ENCODE results near the gene DENND1A. TPM values are rescaled to one million over a fixed set of nuclear protein-coding genes. Genes with fewer than 3 reads are reported as not detected.
"Not testable (repeated sequence)": the region's sequence is repeated elsewhere in the genome, so short reads cannot be mapped to it uniquely, and the experiment has no call there.

The DENND1A gene
- polyA plus RNA-seq, 1 donor: 24.5 TPM

DNA sequence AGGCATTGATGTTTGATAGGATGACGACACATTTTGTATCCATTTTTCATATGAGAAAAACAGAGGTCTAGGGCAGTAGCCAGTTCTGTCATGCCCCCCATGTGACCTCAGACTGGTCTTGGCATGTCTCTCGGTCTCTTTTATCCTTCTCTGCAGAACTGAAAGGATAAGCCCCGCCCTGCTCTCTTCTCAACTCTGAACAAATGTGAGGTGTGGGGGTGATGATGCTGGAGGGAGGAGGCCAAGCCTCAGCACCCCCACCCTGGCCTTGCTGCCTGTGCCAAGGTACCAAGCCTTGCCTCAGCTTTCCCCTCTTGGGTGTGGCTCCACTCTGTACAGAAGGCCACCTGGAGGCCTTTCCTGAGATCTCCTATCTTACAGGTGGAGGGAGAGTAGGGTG, 593.5 kb downstream of the DENND1A start:
- DNase-seq: no peak

DNA sequence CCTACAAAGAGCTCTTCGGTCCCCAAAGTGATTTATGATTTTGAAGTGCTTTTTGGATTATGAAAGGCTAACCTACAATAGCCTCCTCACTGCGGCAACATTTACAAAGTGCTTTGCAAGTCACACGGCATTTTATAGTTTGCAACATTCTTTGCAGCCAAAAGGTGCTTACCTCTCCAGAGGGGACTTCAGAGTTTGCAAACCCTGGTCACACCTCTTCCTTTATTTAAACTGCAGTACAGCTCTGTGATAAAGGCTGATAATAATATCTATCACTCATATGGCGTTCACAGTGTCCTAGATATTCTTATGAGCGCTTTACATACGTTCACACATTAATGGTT, 594.0 kb downstream of the DENND1A start:
- no peak for DNase-seq

DNA sequence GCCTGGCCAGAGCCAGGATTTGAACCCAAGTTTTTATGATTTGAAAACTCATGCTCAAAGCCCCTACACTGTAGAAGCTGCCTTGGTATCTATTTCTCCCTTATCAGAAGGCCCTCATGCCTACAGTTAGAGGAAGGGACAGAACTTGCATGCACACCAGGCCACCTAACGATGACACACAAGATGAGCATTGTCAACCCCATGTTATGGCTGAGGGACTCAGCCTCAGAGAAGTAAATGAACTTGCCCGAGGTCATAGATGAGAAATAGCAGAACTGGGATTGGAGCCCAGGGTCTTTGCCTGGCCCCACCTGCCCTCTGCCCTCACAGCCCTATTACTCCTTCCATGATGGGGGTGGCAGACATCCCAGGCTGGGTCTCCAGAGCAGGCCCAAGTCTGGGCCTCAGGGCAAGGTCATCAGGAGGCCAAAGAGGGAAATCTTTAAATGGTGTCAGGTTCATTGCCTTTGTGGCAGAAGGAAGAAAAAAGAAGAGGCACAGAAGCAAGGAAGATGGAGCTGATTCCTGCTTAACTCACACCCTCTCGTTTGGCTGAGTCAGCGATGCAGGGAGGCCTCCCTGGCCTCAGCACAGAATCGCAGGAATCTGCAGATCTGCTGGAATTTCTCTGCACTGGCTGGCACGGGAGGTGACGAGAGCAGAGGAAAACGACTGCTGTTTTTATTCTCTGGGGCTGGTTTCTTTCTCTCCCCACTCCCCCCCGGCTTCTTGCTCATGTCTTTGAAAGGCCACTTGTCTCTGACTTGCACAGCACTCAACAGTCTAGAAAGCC, 594.5 kb downstream of the DENND1A start:
- DNase-seq: peak; percentile 66

DNA sequence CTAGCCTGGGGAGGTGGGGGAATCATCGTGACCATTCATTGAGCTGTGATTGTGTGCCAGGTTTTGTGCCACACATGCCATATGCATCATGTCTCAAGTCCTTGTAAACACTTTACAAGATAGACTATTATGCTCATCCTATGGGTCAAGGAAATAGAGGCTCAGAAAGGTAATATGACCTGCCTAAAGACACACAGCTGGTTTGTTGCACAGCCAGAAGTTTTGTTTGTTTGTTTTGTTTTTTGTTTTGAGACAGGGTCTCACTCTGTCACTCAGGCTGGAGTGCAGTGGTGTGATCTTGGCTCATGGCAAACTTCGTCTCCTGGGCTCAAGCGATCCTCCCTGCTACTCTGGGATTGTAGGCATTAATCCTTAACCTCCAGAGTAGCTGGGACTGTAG, 595.3 kb downstream of the DENND1A start:
- DNase-seq: no peak

DNA sequence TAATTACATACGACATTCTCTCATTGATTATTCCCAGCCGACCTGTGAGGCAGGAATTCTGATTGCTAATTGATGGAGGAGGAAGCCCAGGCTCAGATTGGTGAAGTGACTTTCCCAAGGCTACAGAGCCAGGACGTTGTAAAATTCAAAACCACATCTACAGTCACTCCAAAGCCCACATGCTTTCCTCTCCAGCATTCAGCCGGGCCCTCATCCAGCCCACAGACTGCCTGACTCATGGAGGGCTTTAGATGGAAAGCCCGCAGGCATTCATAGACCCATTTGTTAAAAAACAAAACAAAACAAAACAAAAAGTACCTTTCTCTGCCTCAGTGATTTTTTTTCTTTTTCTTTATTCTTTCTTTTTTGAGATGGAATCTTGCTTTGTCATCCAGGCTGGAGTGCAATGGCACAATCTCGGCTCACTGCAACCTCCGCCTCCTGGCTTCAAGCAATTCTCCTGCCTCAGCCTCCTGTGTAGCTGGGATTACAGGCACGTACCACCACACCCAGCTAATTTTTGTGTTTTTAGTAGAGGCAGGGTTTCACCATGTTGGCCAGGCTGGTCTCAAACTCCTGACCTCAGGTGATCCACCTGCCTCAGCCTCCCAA, 596.8 kb downstream of the DENND1A start:
- DNase-seq: not testable (repeated sequence)

DNA sequence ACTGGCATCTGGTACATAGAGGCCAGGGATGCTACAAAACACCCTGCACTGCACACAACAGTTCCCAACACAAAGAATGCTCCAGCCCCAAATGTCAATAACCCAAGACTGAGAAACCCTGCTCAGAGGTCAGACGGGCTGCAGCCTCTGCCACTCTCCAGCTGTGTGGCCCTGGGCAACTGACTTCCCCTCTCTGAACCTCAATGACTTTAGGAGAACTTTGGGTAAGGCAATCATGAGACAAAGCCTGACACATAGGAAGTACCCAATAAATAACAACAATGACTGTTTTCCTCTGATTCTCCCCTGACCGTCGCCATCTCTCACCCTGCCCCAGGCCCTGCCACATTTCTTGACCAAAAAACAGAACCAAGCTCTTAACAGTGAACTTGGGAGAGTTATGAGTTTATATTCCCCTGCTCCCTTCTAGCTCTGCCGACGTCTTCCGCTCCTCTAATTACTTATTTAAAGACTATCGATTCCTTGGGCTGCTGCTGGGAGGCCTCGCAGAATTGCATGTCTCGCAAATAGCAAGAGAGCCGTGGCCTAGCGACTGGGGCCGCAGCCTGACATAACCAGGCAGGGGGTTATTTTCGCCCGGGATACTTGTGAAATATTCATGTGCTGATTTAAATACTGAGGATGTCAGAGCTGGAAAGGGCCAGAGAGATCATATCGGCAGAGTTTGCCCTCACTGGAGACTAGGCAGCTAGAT, 598.4 kb downstream of the DENND1A start:
- no peak for DNase-seq

Other genes starting within 250 kb of the DENND1A start
- gene LHX2, start 81.6 kb upstream of the DENND1A start, polyA plus RNA-seq (ENCODE audit: insufficient read length): 0.28 TPM

Data from left kidney (tissue), 2 donors.